ENCODE results near the gene KCNJ11. TPM values are rescaled to one million over a fixed set of nuclear protein-coding genes. Genes with fewer than 3 reads are reported as not detected.

KCNJ11 gene
- total RNA-seq, 3 donors from 2014 or later, result 1.2 to 3.9 (median 1.6) TPM

DNA sequence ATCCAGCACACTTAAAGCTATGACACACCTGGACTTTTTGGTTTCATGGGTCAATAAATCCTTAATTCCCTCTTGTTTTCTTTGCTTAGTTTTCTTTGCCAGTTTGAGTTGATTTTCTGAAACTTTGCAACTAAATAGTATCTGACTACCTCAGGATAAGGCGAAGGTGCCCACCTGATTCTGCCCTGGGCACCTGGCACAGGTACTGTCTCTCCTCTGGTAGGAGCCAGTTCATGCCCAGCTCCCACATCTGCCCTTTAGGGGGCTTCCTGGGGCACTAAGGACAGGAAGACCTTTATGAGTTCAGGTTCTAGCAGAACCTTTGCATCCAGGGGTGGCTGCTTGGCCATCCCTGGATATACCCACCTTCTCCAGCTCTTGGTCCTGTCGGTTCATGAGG lies 19.6 kb upstream of the KCNJ11 start:
- intact Hi-C loops (cut with DNase I, micrococcal nuclease), result no loop called here
- peaks cover 6% of the 10 kb centered on the region for H3K4me1 ChIP-seq (ENCODE audit: low read depth)
- DNase-seq (peak in 1 of 3 donors; percentile 8), ATAC-seq (no peak)
- no peaks in the 10 kb centered on the region for H3K36me3 ChIP-seq (ENCODE audit: low read depth)
- no peak overlapping the region for H3K4me3 ChIP-seq
- H3K9me3 ChIP-seq, result no peaks in the 10 kb centered on the region
- TF ChIP-seq, protein P1, sequence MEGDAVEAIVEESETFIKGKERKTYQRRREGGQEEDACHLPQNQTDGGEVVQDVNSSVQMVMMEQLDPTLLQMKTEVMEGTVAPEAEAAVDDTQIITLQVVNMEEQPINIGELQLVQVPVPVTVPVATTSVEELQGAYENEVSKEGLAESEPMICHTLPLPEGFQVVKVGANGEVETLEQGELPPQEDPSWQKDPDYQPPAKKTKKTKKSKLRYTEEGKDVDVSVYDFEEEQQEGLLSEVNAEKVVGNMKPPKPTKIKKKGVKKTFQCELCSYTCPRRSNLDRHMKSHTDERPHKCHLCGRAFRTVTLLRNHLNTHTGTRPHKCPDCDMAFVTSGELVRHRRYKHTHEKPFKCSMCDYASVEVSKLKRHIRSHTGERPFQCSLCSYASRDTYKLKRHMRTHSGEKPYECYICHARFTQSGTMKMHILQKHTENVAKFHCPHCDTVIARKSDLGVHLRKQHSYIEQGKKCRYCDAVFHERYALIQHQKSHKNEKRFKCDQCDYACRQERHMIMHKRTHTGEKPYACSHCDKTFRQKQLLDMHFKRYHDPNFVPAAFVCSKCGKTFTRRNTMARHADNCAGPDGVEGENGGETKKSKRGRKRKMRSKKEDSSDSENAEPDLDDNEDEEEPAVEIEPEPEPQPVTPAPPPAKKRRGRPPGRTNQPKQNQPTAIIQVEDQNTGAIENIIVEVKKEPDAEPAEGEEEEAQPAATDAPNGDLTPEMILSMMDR (IDR thresholded peaks at IDR 0.05), result no peak

DNA sequence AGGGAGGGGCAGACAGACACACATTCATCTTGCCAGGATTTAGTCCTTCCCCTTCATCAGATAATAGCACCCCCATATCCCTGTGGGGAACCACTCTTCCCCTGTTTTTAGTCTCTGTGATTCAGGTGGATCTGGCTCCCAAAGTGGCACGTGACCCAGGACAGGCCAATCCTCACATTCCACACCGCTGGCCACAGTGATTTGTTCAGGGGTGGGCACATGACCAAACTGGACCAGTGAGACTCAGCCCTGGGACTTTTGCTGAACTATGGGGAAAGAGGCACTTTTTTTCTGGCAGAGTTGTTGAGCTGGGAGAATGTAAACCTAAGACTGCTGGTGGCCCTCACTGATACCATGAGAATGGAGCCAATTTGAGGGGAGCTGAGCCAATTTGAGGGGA lies 19.1 kb upstream of the KCNJ11 start:
- H3K4me3 ChIP-seq, result no peak overlapping the region
- H3K9me3 ChIP-seq, result no peaks in the 10 kb centered on the region
- H3K36me3 ChIP-seq (ENCODE audit: low read depth), result no peaks in the 10 kb centered on the region
- TF ChIP-seq, protein P1 (IDR thresholded peaks at IDR 0.05), result no peak
- ATAC-seq (no peak), DNase-seq (peak in 1 of 3 donors; percentile 16)
- intact Hi-C loops (cut with DNase I, micrococcal nuclease), result no loop called here
- H3K4me1 ChIP-seq (ENCODE audit: low read depth), result peaks cover 6% of the 10 kb centered on the region

DNA sequence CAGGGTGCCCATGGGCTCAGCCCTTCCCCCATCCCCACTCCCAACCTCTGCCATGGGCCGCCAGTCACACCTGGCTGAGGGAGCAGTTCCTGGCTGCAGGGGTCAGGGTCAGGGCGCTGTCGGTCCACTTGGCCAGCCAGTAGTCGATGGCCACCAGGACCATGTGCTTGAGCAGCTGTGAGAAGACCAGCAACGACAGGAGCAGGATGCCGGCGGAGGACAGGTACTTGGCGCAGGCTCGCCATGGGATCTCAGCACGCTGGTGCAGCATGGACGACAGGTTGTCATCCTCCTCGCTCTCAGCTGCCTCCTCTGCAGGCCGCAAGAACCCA lies 18.3 kb upstream of the KCNJ11 start:
- TF ChIP-seq, protein P1 (IDR thresholded peaks at IDR 0.05), result no peak
- Histone ChIP-seq H3K9me3 (no peaks in the 10 kb centered on the region), H3K36me3 (ENCODE audit: low read depth) (no peaks in the 10 kb centered on the region), H3K4me1 (ENCODE audit: low read depth) (peaks cover 6% of the 10 kb centered on the region), H3K4me3 (no peak overlapping the region)
- peak in 1 of 3 donors; percentile 19 for DNase-seq
- no peak for ATAC-seq
- intact Hi-C loops (cut with DNase I, micrococcal nuclease), result no loop called here

DNA sequence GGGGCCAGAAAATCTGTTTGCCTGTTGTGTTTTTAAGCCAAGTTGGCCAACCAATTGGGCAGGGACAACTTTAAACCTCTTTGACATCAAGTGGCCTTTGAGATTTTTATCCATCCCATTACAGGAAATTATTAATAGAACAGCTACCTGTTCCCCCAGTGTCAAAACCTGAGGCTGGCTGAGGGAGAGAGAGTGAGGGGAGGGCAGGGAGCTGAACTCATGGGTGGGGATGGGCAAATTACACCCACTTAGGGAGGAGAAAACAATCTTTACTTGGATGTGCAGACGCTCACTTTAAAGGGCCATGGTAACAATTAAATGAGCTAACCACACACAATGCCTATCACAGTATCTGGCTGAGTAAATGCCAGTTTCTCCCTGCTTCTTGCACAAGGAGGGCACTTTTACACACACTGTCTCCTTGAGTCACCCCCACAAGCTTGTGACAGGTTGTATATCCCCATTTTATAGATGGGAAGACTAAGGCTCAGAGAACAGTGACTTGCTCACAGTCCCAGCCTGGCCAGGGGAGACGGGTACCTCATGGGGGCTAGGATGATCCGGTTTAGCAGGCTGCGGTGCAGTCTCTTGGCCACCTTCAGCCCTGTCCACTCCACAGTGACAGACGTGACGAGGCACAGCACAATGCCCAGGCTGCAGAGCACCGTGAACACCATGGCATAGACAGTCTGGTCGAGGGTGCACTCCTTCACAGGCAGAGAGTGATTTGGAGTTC lies 17.8 kb upstream of the KCNJ11 start:
- Histone ChIP-seq H3K9me3 (no peaks in the 10 kb centered on the region), H3K4me3 (no peak overlapping the region), H3K36me3 (ENCODE audit: low read depth) (no peaks in the 10 kb centered on the region), H3K4me1 (ENCODE audit: low read depth) (peaks cover 6% of the 10 kb centered on the region)
- intact Hi-C loops (cut with DNase I, micrococcal nuclease), result no loop called here
- peak in 1 of 3 donors; percentile 17 for DNase-seq
- TF ChIP-seq, protein P1 (IDR thresholded peaks at IDR 0.05), result no peak
- no peak for ATAC-seq

DNA sequence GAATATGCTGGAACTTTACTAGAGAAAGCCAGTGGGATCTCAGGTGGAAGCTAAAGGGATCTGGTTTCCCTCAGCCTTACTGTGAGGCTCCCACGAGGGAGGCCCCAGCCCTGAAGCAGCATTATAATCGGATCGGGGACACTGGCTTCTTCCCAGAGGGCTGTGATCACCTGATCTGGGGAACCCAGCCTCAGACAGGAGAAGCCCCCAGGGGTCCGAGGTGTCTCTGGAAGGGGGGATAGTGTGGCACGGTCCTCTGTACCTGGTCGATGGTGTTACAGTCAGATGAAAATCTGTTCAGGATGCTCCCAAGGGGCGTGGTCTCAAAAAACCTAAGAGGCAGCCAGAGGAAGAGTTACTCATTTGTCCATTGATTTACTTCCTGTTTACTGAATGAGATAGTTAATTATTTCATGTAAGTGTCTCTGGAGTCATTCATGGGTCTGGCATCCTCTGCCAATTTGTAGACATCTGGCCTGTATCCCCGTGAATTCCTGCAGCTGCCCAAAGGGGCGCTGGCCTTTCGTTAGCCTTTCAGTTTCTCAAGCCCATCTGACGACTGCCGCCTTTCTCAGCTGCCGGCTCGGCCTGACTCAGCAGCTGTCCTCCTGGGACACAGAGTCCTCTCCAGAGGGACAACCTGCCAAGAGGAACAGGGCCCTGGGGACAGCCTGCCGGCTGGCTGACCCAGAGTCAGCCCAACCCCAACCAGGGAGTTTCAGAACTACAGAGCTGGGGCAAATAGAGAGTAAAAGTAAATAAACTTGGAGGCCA lies 17.0 kb upstream of the KCNJ11 start:
- TF ChIP-seq, protein P1 (IDR thresholded peaks at IDR 0.05), result no peak
- peak; percentile 88 for ATAC-seq
- no peaks in the 10 kb centered on the region for H3K36me3 ChIP-seq (ENCODE audit: low read depth)

More for the DNA sequence above, 17.0 kb upstream of the KCNJ11 start:
- peak; percentile 52 to 78 (median 62) for DNase-seq
- intact Hi-C loops (cut with DNase I, micrococcal nuclease), result no loop called here
- no peak overlapping the region for H3K4me3 ChIP-seq
- peaks cover 6% of the 10 kb centered on the region for H3K4me1 ChIP-seq (ENCODE audit: low read depth)
- H3K9me3 ChIP-seq, result no peaks in the 10 kb centered on the region

All from mucosa of descending colon (tissue), 3 donors.